LNCaP clone FGC (cell line): ENCODE data around the gene THBS2.

Experiments used
- DNase-seq: peaks from one replicate; pipeline ENCODE4 v3.0.0-alpha.2; 2011; ENCODE audit warnings: low read depth
- H3K4me3 ChIP-seq: 2 replicates; pipeline ENCODE4 v1.5.1; 2011; ENCODE audit warnings: mild to moderate bottlenecking, low read depth, low read length, control low read depth
- CTCF ChIP-seq: IDR thresholded peaks from 2 replicates; pipeline ENCODE4 v1.5.1; 2012; ENCODE audit warnings: mild to moderate bottlenecking; ENCODE audit not compliant: control insufficient read depth, insufficient read depth; ENCODE audit errors: extremely low read depth

The THBS2 gene

GRCh38 chr6:169176361-169176991, 77.2 kb downstream of the THBS2 start:
- TF ChIP-seq CTCF: no peak
- no peak for DNase-seq
- H3K4me3 ChIP-seq: no peak overlapping the region

- TF ChIP-seq CTCF: no peak
- H3K4me3 ChIP-seq: no peak overlapping the region
- no peak for DNase-seq
These were observed 78.2 kb downstream of the THBS2 start for GRCh38 chr6:169175360-169175887.

- TF ChIP-seq CTCF: no peak
- H3K4me3 ChIP-seq: no peak overlapping the region
- DNase-seq: no peak
These were observed 78.9 kb downstream of the THBS2 start for GRCh38 chr6:169174516-169175359.

- H3K4me3 ChIP-seq: no peak overlapping the region
- no peak for TF ChIP-seq CTCF
- DNase-seq: no peak
These were observed 79.9 kb downstream of the THBS2 start for GRCh38 chr6:169173532-169174268.

- no peak for TF ChIP-seq CTCF
- no peak overlapping the region for H3K4me3 ChIP-seq
- no peak for DNase-seq
These were observed 80.7 kb downstream of the THBS2 start for GRCh38 chr6:169172946-169173345.

GRCh38 chr6:169172456-169172855, 81.2 kb downstream of the THBS2 start:
- no peak overlapping the region for H3K4me3 ChIP-seq
- TF ChIP-seq CTCF: no peak
- DNase-seq: no peak
